HG03025 (cell line): ENCODE results near the gene ZBTB46.
"Not testable (repeated sequence)": the region's sequence is repeated elsewhere in the genome, so short reads cannot be mapped to it uniquely, and the experiment has no call there.

ENCODE experiments used
- ATAC-seq: cut with Tn5 transposase; IDR thresholded peaks from one replicate; pipeline ENCODE4 v1.9.1; 2021; ENCODE audit warnings: mild to moderate bottlenecking, moderate library complexity; ENCODE audit not compliant: unreplicated experiment, low FRiP score

ZBTB46 gene

GRCh38 chr20:63858393-63859165 is 27.5 kb upstream of the ZBTB46 start:
- no peak for ATAC-seq

GRCh38 chr20:63857764-63858392 is 26.8 kb upstream of the ZBTB46 start:
- ATAC-seq = no peak

- ATAC-seq = no peak
Measured at GRCh38 chr20:63856098-63856511, 25.0 kb upstream of the ZBTB46 start.

- no peak for ATAC-seq
Measured at GRCh38 chr20:63855363-63856097, 24.5 kb upstream of the ZBTB46 start.

GRCh38 chr20:63854766-63855362 is 23.8 kb upstream of the ZBTB46 start:
- no peak for ATAC-seq

- ATAC-seq = no peak
Measured at GRCh38 chr20:63854069-63854765, 23.2 kb upstream of the ZBTB46 start.

GRCh38 chr20:63853733-63854068 is 22.6 kb upstream of the ZBTB46 start:
- ATAC-seq = not testable (repeated sequence)

GRCh38 chr20:63851548-63851943 is 20.5 kb upstream of the ZBTB46 start:
- not testable (repeated sequence) for ATAC-seq

- ATAC-seq = peak; percentile 59
Measured at GRCh38 chr20:63850689-63851547, 19.9 kb upstream of the ZBTB46 start.

- ATAC-seq = no peak
Measured at GRCh38 chr20:63848003-63848911, 17.2 kb upstream of the ZBTB46 start.

- ATAC-seq = no peak
Measured at GRCh38 chr20:63847237-63848002, 16.4 kb upstream of the ZBTB46 start.

- ATAC-seq = no peak
Measured at GRCh38 chr20:63846888-63847236, 15.8 kb upstream of the ZBTB46 start.

- ATAC-seq = no peak
Measured at GRCh38 chr20:63846128-63846771, 15.2 kb upstream of the ZBTB46 start.

- no peak for ATAC-seq
Measured at GRCh38 chr20:63844511-63844991, 13.5 kb upstream of the ZBTB46 start.

- ATAC-seq = no peak
Measured at GRCh38 chr20:63843778-63844177, 12.7 kb upstream of the ZBTB46 start.

GRCh38 chr20:63843222-63843621 is 12.2 kb upstream of the ZBTB46 start:
- ATAC-seq = no peak

GRCh38 chr20:63842258-63842657 is 11.2 kb upstream of the ZBTB46 start:
- ATAC-seq = no peak
